Endothelial cell of umbilical vein (primary cell): ENCODE results near the gene MTR. TPM values are rescaled to one million over a fixed set of nuclear protein-coding genes. Genes with fewer than 3 reads are reported as not detected.

Experiments used
- BruUV-seq: library from RNA; stranded (reverse); fragments of 400-500 nt; replicated peaks from 2 replicates; lab custom pipeline; 2021; lab: Mats Ljungman, UMichigan
- CTCF ChIA-PET: fragments of 300-600, 350-600 bp; sonication (Branson Sonifier 250); formaldehyde crosslinking; loops from one replicate; lab custom pipeline; 2021; ENCODE audit warnings: antibody characterized with exemption, inconsistent platforms; lab: Charles Lee
- POLR2A ChIA-PET: fragments of 300-600, 350-600 bp; sonication (Branson Sonifier 250); formaldehyde crosslinking; loops from one replicate; lab custom pipeline; 2021; ENCODE audit warnings: antibody characterized with exemption, inconsistent platforms; lab: Charles Lee
- DNase-seq: peaks from one replicate; pipeline ENCODE4 v3.0.0-alpha.2; 2011; ENCODE audit warnings: low read depth, low spot score
- FAIRE-seq: peaks from 2 replicates; lab custom pipeline; 2011; peaks lifted over from hg19 to GRCh38; lab: Jason Lieb, UNC
- H2AFZ ChIP-seq: 2 replicates; pipeline ENCODE4 v1.6.0; 2012; ENCODE audit warnings: low read depth, low read length, control low read depth, inconsistent platforms
- H3K27ac ChIP-seq: 2 replicates; pipeline ENCODE4 v1.5.1; 2011; ENCODE audit warnings: low read depth, mild to moderate bottlenecking, control low read depth, low read length, moderate library complexity; ENCODE audit not compliant: insufficient read depth
- H3K27me3 ChIP-seq, 2 experiments: 2 replicates each; pipeline versions ENCODE4 v1.6.0 to v1.6.1; 2011; ENCODE audit warnings: low read length in 2 of 2, mixed read lengths in 1 of 2; ENCODE audit not compliant: control insufficient read depth in 2 of 2, insufficient read depth in 2 of 2
- H3K36me3 ChIP-seq, 2 experiments: 2 replicates in 1 of 2; 3 replicates in 1 of 2; pipeline ENCODE4 v1.5.1; 2011; ENCODE audit warnings: low read length in 2 of 2, mild to moderate bottlenecking in 1 of 2, moderate library complexity in 1 of 2; ENCODE audit not compliant: control insufficient read depth in 2 of 2, insufficient read depth in 2 of 2; ENCODE audit errors: extremely low read depth in 1 of 2
- H3K4me1 ChIP-seq: 3 replicates; pipeline ENCODE4 v1.5.1; 2011; ENCODE audit warnings: mild to moderate bottlenecking, low read length; ENCODE audit not compliant: control insufficient read depth, insufficient read depth; ENCODE audit errors: extremely low read depth
- H3K4me2 ChIP-seq: 2 replicates; pipeline ENCODE4 v1.6.1; 2011; ENCODE audit warnings: low read length, control low read depth, mixed read lengths; ENCODE audit not compliant: insufficient read depth
- H3K4me3 ChIP-seq, 3 experiments: fragments of 200-600 bp in 1 of 3; sonication (generic), shearing (Covaris generic) in 1 of 3; replicated peaks in 1 of 3; 2 replicates each; pipeline ENCODE4 v1.5.1; 2011 to 2016; ENCODE audit warnings: control low read depth in 3 of 3, low read length in 3 of 3, mild to moderate bottlenecking in 2 of 3, inconsistent platforms in 1 of 3, low read depth in 1 of 3, moderate library complexity in 1 of 3; ENCODE audit not compliant: insufficient read depth in 1 of 3
- H3K79me2 ChIP-seq: 2 replicates; pipeline ENCODE4 v1.6.0; 2012; ENCODE audit warnings: low read length, inconsistent platforms; ENCODE audit not compliant: control insufficient read depth, insufficient read depth
- H3K9ac ChIP-seq: replicated peaks from 2 replicates; pipeline ENCODE3; 2011; ENCODE audit warnings: low read length, control low read depth; ENCODE audit not compliant: insufficient read depth; ENCODE audit errors: extremely low read depth
- H3K9me1 ChIP-seq: replicated peaks from 3 replicates; pipeline ENCODE4 v1.6.0; 2011; ENCODE audit warnings: mild to moderate bottlenecking, low read length; ENCODE audit not compliant: control insufficient read depth, insufficient read depth; ENCODE audit errors: extremely low read depth
- H3K9me3 ChIP-seq: replicated peaks from 2 replicates; pipeline ENCODE4 v1.5.1; 2012; ENCODE audit warnings: low read length, inconsistent platforms; ENCODE audit not compliant: control insufficient read depth, insufficient read depth
- H4K20me1 ChIP-seq: replicated peaks from 2 replicates; pipeline ENCODE3; 2011; ENCODE audit warnings: mild to moderate bottlenecking, low read length; ENCODE audit not compliant: control insufficient read depth, insufficient read depth; ENCODE audit errors: extremely low read depth
- CTCF ChIP-seq, 2 donors: IDR thresholded peaks; 1 replicate in 1 of 2; 2 replicates in 1 of 2; pipeline ENCODE4 v1.5.1; 2011; ENCODE audit warnings: low read length in 2 of 2, mild to moderate bottlenecking in 2 of 2, moderate library complexity in 2 of 2, control low read depth in 1 of 2, inconsistent platforms in 1 of 2, low read depth in 1 of 2; ENCODE audit not compliant: insufficient read depth in 1 of 2; ENCODE audit errors: extremely low read depth in 1 of 2
- EZH2 ChIP-seq: IDR thresholded peaks from 2 replicates; pipeline ENCODE4 v1.6.1; 2012; ENCODE audit warnings: borderline replicate concordance, low read depth, mild to moderate bottlenecking, moderate library complexity, low read length, inconsistent platforms; ENCODE audit not compliant: severe bottlenecking
- FOS ChIP-seq: IDR thresholded peaks from 2 replicates; pipeline ENCODE4 v1.6.1; 2011; ENCODE audit warnings: mild to moderate bottlenecking, low read length, moderate library complexity, borderline replicate concordance; ENCODE audit not compliant: insufficient read depth
- GATA2 ChIP-seq: IDR thresholded peaks from 2 replicates; pipeline ENCODE4 v1.7.0; 2011; ENCODE audit warnings: low read depth, mild to moderate bottlenecking, moderate library complexity, mixed read lengths, low read length; ENCODE audit not compliant: insufficient read length, insufficient read depth
- JUN ChIP-seq: IDR thresholded peaks from 2 replicates; pipeline ENCODE4 v1.6.1; 2011; ENCODE audit warnings: borderline replicate concordance, low read depth; ENCODE audit not compliant: insufficient read length, insufficient read depth
- MAX ChIP-seq: IDR thresholded peaks from 2 replicates; pipeline ENCODE4 v1.6.1; 2011; ENCODE audit not compliant: insufficient read depth, insufficient read length
- MYC ChIP-seq: IDR thresholded peaks from one replicate; pipeline ENCODE4 v1.6.1; 2011; ENCODE audit warnings: mild to moderate bottlenecking, low read depth, low read length
- POLR2A ChIP-seq: IDR thresholded peaks from 2 replicates; pipeline ENCODE4 v1.6.1; 2012; ENCODE audit warnings: low read depth, mild to moderate bottlenecking, control low read depth, low read length
- POLR2AphosphoS5 ChIP-seq: IDR thresholded peaks from 2 replicates; pipeline ENCODE4 v1.6.1; 2012; ENCODE audit warnings: low read depth, mild to moderate bottlenecking, control low read depth, low read length, moderate library complexity; ENCODE audit not compliant: insufficient read depth
- dilution Hi-C: fragments of 300-500 bp; cut with MboI; formaldehyde crosslinking; loops from one replicate; pipeline ENCODE4 v1.15.0; 2019; ENCODE audit warnings: low sequenced_read_pairs; ENCODE audit not compliant: extremely low pct_ligation_motif_present
- intact Hi-C: fragments of 100-400 bp; cut with micrococcal nuclease; formaldehyde crosslinking; loops from one replicate; pipeline ENCODE4 v1.10.0; 2022
- polyA plus RNA-seq, 4 experiments: library from polyadenylated mRNA; depleted of rRNA in 3 of 4; stranded (reverse) in 3 of 4; unstranded in 1 of 4; fragments of >200 nt; gene quantifications; 2 replicates each; pipeline versions ENCODE4 v1.2.1 to v1.2.3, GENCODE V29; 2011 to 2012; ENCODE audit warnings: missing spikeins in 1 of 4
- total RNA-seq: library from RNA; stranded (reverse); gene quantifications from 2 replicates; pipeline ENCODE4 v1.2.3, GENCODE V29; 2021

The MTR gene
- total and polyA plus RNA-seq, 2 donors (not counting 3 experiments of a cell fraction or from before 2014, with no cell fraction given), result 6.7 to 45.2 TPM

- DNase-seq (no peak), FAIRE-seq (no peak)
- Histone ChIP-seq H2AFZ (no peak overlapping the region), H3K27ac (no peak overlapping the region), H3K9me3 (no peaks in the 10 kb centered on the region), H3K9ac (no peak overlapping the region), H3K4me3 (no peak overlapping the region), H3K36me3 (no peaks in the 10 kb centered on the region), H3K4me1 (no peaks in the 10 kb centered on the region), H4K20me1 (no peaks in the 10 kb centered on the region), H3K4me2 (no peak overlapping the region), H3K9me1 (no peaks in the 10 kb centered on the region), H3K27me3 (no peaks in the 10 kb centered on the region), H3K79me2 (no peaks in the 10 kb centered on the region)
- dilution Hi-C loops, result no loop called here
- no TSS peak for BruUV-seq
- no peak for TF ChIP-seq FOS
- TF ChIP-seq GATA2, result no peak
- TF ChIP-seq MAX, result no peak
- no peak for TF ChIP-seq POLR2A
- TF ChIP-seq JUN, result no peak
- TF ChIP-seq MYC, result no peak
- CTCF ChIA-PET, result no interaction called here
- intact Hi-C loops, result no loop called here
- POLR2A ChIA-PET, result no interaction called here
Observed at GRCh38 chr1:236920286-236920894, 125.3 kb downstream of the MTR start.

GRCh38 chr1:236921610-236922009 lies 126.5 kb downstream of the MTR start:
- Histone ChIP-seq H3K27me3 (no peaks in the 10 kb centered on the region), H3K4me2 (no peak overlapping the region), H3K79me2 (no peaks in the 10 kb centered on the region), H4K20me1 (no peaks in the 10 kb centered on the region), H3K9me1 (no peaks in the 10 kb centered on the region), H3K4me1 (no peaks in the 10 kb centered on the region), H3K4me3 (no peak overlapping the region), H3K9me3 (no peaks in the 10 kb centered on the region), H2AFZ (no peak overlapping the region), H3K36me3 (no peaks in the 10 kb centered on the region), H3K9ac (no peak overlapping the region), H3K27ac (no peak overlapping the region)
- DNase-seq, result no peak
- no TSS peak for BruUV-seq
- dilution Hi-C loops, result no loop called here
- TF ChIP-seq MYC (no peak), MAX (no peak), POLR2A (no peak), POLR2AphosphoS5 (no peak), EZH2 (no peak), GATA2 (no peak), FOS (no peak), JUN (no peak), CTCF (IDR thresholded peaks at IDR 0.05; ENCODE audit: extremely low read depth in 1 of 2, insufficient read depth in 1 of 2, low read depth in 1 of 2, low read length in 2 of 2) (no peak)
- FAIRE-seq, result no peak
- ChIA-PET POLR2A (no interaction called here), CTCF (no interaction called here)
- intact Hi-C loops, result no loop called here
